Left ventricle myocardium inferior (tissue), 1 donor: ENCODE results near the gene PPIL1. TPM values are rescaled to one million over a fixed set of nuclear protein-coding genes. Genes with fewer than 3 reads are reported as not detected.
"Not testable (repeated sequence)": the region's sequence is repeated elsewhere in the genome, so short reads cannot be mapped to it uniquely, and the experiment has no call there.

ENCODE experiments used
- DNase-seq: peaks from one replicate; pipeline ENCODE4 v3.0.0-alpha.2; 2020
- H3K27ac ChIP-seq: fragments of 200-600 bp; replicated peaks from 2 replicates; pipeline ENCODE4 v1.8.0; 2021
- H3K27me3 ChIP-seq: fragments of 200-600 bp; 2 replicates; pipeline ENCODE4 v1.8.0; 2021; ENCODE audit warnings: low read depth
- H3K36me3 ChIP-seq: fragments of 200-600 bp; 2 replicates; pipeline ENCODE4 v1.8.0; 2021
- H3K4me1 ChIP-seq: fragments of 200-600 bp; 2 replicates; pipeline ENCODE4 v1.8.0; 2021
- H3K4me3 ChIP-seq: fragments of 200-600 bp; 2 replicates; pipeline ENCODE4 v1.8.0; 2021; ENCODE audit warnings: mild to moderate bottlenecking, moderate library complexity
- H3K9me3 ChIP-seq: fragments of 200-600 bp; replicated peaks from 2 replicates; pipeline ENCODE4 v1.8.0; 2021
- CTCF ChIP-seq: fragments of 200-600 bp; IDR thresholded peaks from 2 replicates; pipeline ENCODE4 v1.8.0; 2021; ENCODE audit warnings: antibody characterized with exemption, mild to moderate bottlenecking, borderline replicate concordance
- intact Hi-C: fragments of 100-400 bp; cut with micrococcal nuclease; formaldehyde crosslinking; loops from one replicate; pipeline ENCODE4 v1.11.0; 2022
- total RNA-seq: library from RNA; stranded (reverse); fragmentation: NEBNext Ultra II Directional; extraction: Animal tissue kit (Norgen Biotek cat#: 25700); gene quantifications from one replicate; pipeline ENCODE4 v1.2.1, GENCODE V29; 2021
- donor health status: DM: no; HTN: yes; CAD: no; lungs with severe emphysema.

The PPIL1 gene
- total RNA-seq, 1 donor from 2014 or later: 69.1 TPM

DNA sequence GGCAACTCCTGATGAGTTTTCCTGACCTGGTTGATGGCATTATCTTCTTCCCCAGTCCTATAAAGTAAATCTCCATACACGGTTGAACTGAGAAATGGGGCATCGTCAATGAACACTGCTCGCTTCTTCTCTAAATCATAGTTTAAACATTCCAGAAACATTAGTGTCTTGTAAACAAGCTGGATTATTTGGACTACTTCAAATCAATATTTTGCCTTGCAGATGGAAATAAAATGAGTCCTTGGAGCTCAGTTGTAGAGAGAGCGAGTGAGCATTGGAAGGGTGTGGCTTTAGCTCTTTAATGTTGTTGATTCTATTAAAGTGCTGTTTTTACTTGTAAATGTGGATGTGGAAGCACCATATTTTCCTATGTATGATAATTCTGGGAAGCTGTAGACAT, 29.5 kb upstream of the PPIL1 start:
- intact Hi-C loops: loop anchor here (5.0 kb wide), 1 partner anchor 103 kb away; the partner anchor contains the start of gene FGD2
- Histone ChIP-seq H3K4me1 (peaks cover 49% of the 10 kb centered on the region), H3K27ac (peak overlapping the region; percentile 49), H3K4me3 (no peak overlapping the region), H3K36me3 (peaks cover 66% of the 10 kb centered on the region), H3K27me3 (no peaks in the 10 kb centered on the region), H3K9me3 (no peaks in the 10 kb centered on the region)
- DNase-seq: no peak
- no peak for TF ChIP-seq CTCF

DNA sequence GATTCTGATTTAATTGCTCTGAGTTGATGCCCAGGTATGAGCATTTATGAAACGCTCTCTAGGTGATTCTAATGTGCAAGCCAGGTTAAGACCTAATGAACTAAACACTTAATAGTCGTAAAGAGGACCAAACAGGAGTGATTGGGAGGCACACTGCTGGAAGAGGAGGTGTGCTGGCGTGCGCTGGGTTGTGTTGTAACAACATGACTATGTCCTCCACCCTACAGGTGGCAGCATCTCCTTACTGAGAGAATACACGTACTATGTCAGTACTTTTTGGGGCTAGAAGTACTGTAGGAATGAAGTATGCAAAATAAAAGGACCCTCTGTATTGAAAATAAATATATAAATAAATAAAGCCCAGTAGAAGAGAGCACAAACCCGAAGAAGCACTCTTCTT, 23.0 kb upstream of the PPIL1 start:
- Histone ChIP-seq H3K36me3 (peaks cover 78% of the 10 kb centered on the region), H3K9me3 (no peaks in the 10 kb centered on the region), H3K4me1 (peaks cover 29% of the 10 kb centered on the region), H3K27ac (no peak overlapping the region), H3K27me3 (no peaks in the 10 kb centered on the region), H3K4me3 (no peak overlapping the region)
- peak; percentile 44 for TF ChIP-seq CTCF
- intact Hi-C loops: loop anchor here (10.0 kb wide), 1 partner anchor 77 kb away; no protein-coding TSS in a partner anchor
- DNase-seq: no peak

DNA sequence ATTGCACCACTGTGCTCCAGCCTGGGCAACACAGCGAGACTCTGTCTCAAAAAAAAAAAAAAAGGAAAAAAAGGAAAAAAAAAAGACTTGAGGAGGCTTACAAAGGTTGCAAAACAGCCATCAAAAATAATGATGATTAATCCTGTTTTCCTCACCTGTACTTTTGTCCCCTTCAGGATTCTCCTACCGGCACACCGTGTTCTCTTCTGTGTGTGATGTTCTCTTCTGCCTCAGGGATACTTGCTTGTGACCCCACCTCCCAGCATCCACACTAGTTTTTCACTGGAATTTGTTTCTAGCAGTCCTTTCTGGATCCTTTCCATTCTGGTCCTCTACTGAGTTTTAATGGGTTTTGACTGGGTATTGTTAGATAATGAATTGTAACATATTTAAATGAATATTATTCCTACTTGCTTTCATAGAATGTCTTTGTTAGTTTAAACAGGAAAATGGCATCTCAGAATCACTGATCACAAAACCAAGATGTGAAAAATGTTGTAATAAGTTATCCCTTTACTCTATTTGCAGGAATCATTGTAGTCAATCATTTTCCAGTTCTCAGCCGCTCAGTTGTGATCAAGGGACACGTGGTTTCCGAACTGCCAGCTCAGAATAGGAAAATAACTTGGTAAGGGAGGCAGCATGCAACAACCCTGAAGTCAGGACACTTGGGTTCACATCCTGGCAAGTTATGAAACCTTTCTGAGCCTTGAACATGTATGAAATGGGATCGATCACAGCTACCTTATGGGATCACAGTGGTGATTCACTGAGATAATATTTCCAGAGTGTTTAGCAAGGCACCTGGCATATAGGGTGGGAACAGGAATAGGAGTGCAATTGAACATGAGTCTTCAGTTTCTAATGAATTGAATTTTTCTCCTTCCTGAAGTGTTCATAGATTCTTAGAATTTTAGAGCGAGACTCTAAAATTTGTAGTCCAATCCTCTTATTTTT, 19.7 kb upstream of the PPIL1 start:
- H3K27ac ChIP-seq: peak overlapping the region; percentile 2
- H3K9me3 ChIP-seq: no peaks in the 10 kb centered on the region
- no peaks in the 10 kb centered on the region for H3K27me3 ChIP-seq
- H3K36me3 ChIP-seq: peaks cover 56% of the 10 kb centered on the region
- H3K4me3 ChIP-seq: no peak overlapping the region
- peaks cover 55% of the 10 kb centered on the region for H3K4me1 ChIP-seq
- TF ChIP-seq CTCF: no peak
- intact Hi-C loops: loop anchor here (10.0 kb wide), 1 partner anchor 81 kb away; no protein-coding TSS in a partner anchor
- DNase-seq: no peak

- H3K4me3 ChIP-seq, H3K9me3 ChIP-seq, H3K27me3 ChIP-seq, DNase-seq: not testable (repeated sequence)
- peak overlapping the region; percentile 43 for H3K27ac ChIP-seq
- H3K4me1 ChIP-seq: peaks cover 67% of the 10 kb centered on the region
- H3K36me3 ChIP-seq: peaks cover 41% of the 10 kb centered on the region
- intact Hi-C loops: loop anchor here (10.0 kb wide), 1 partner anchor 84 kb away; no protein-coding TSS in a partner anchor
Measured at GRCh38 chr6:36891153-36891552, 16.6 kb upstream of the PPIL1 start.

GRCh38 chr6:36890112-36890663, 15.6 kb upstream of the PPIL1 start:
- peak overlapping the region; percentile 59 for H3K27ac ChIP-seq
- no peak overlapping the region for H3K4me3 ChIP-seq
- peaks cover 71% of the 10 kb centered on the region for H3K4me1 ChIP-seq
- H3K9me3 ChIP-seq: no peaks in the 10 kb centered on the region
- TF ChIP-seq CTCF: no peak
- intact Hi-C loops: loop anchor here (10.0 kb wide), 1 partner anchor 85 kb away; no protein-coding TSS in a partner anchor
- H3K27me3 ChIP-seq: no peaks in the 10 kb centered on the region
- peaks cover 32% of the 10 kb centered on the region for H3K36me3 ChIP-seq
- no peak for DNase-seq
